HEK293 (cell line): Measurements from ENCODE around the gene NEUROG2.

Experiments used
- CTCF ChIA-PET: fragments of 350-600 bp; formaldehyde crosslinking; extraction: SDS; loops from one replicate; lab custom pipeline; 2021; ENCODE audit warnings: antibody characterized with exemption; lab: Yijun Ruan, JAX
- POLR2A ChIA-PET: fragments of 300-600 bp; formaldehyde crosslinking; extraction: SDS; loops from one replicate; lab custom pipeline; 2020; ENCODE audit warnings: antibody characterized with exemption, inconsistent platforms; lab: Yijun Ruan, JAX
- H3K27ac ChIP-seq: fragments of 200-500 bp; sonication (Bioruptor generic); 2 replicates; pipeline ENCODE4 v1.5.1; 2014; ENCODE audit warnings: low read depth, low read length, control low read depth, inconsistent platforms; ENCODE audit errors: extremely low read depth
- H3K36me3 ChIP-seq, 2 experiments: fragments of 200-500 bp in 1 of 2; sonication (Bioruptor generic) in 1 of 2; 1 replicate in 1 of 2; 2 replicates in 1 of 2; pipeline ENCODE4 v1.5.1; 2014 to 2017; ENCODE audit warnings: inconsistent platforms in 2 of 2, low read length in 2 of 2; ENCODE audit not compliant: control insufficient read depth in 2 of 2, insufficient read depth in 1 of 2
- H3K4me1 ChIP-seq: fragments of 200-500 bp; sonication (Bioruptor generic); 2 replicates; pipeline ENCODE4 v1.5.1; 2014; ENCODE audit warnings: mild to moderate bottlenecking, low read length, inconsistent platforms; ENCODE audit not compliant: control insufficient read depth, insufficient read depth
- H3K4me3 ChIP-seq: 2 replicates; pipeline ENCODE4 v1.5.1; 2011; ENCODE audit warnings: low read depth, mild to moderate bottlenecking, control low read depth, low read length, moderate library complexity
- H3K9me3 ChIP-seq: fragments of 200-500 bp; sonication (Bioruptor generic); 2 replicates; pipeline ENCODE4 v1.5.1; 2014; ENCODE audit warnings: low read depth, low read length, inconsistent platforms; ENCODE audit not compliant: control insufficient read depth, insufficient read depth
- ATF2 ChIP-seq: fragments of 450-650 bp; formaldehyde crosslinking; IDR thresholded peaks from 2 replicates; pipeline ENCODE4 v1.5.1; 2016; ENCODE audit warnings: missing biosample characterization, missing genetic modification characterization, low read depth
- BCL11B ChIP-seq: fragments of 450-650 bp; formaldehyde crosslinking; IDR thresholded peaks from 2 replicates; pipeline ENCODE4 v1.5.1; 2016; ENCODE audit warnings: low read depth, missing biosample characterization, missing genetic modification characterization
- GFI1B ChIP-seq: fragments of 450-650 bp; formaldehyde crosslinking; IDR thresholded peaks from 2 replicates; pipeline ENCODE4 v1.5.1; 2016; ENCODE audit warnings: missing biosample characterization, missing genetic modification characterization
- KLF7 ChIP-seq: fragments of 450-650 bp; formaldehyde crosslinking; IDR thresholded peaks from 2 replicates; pipeline ENCODE4 v1.5.1; 2016; ENCODE audit warnings: missing biosample characterization, missing genetic modification characterization, borderline replicate concordance
- PRDM6 ChIP-seq: fragments of 450-650 bp; formaldehyde crosslinking; IDR thresholded peaks from 2 replicates; pipeline ENCODE4 v1.5.1; 2017; ENCODE audit warnings: missing biosample characterization, missing genetic modification characterization
- RBAK ChIP-seq: fragments of 450-650 bp; formaldehyde crosslinking; IDR thresholded peaks from 2 replicates; pipeline ENCODE4 v1.5.1; 2016; ENCODE audit warnings: missing biosample characterization, missing genetic modification characterization
- REST ChIP-seq: fragments of 450-650 bp; formaldehyde crosslinking; IDR thresholded peaks from 2 replicates; pipeline ENCODE4 v1.5.1; 2016; ENCODE audit warnings: missing biosample characterization, missing genetic modification characterization
- SALL2 ChIP-seq: fragments of 450-650 bp; formaldehyde crosslinking; IDR thresholded peaks from 2 replicates; pipeline ENCODE4 v1.5.0; 2017; ENCODE audit warnings: missing biosample characterization, mild to moderate bottlenecking, missing genetic modification characterization, borderline replicate concordance
- TSHZ1 ChIP-seq: fragments of 450-650 bp; formaldehyde crosslinking; IDR thresholded peaks from 2 replicates; pipeline ENCODE4 v1.5.1; 2016; ENCODE audit warnings: missing biosample characterization, missing genetic modification characterization, borderline replicate concordance
- ZBTB7A ChIP-seq: fragments of 450-650 bp; formaldehyde crosslinking; IDR thresholded peaks from 2 replicates; pipeline ENCODE4 v1.5.1; 2016; ENCODE audit warnings: low read depth, missing biosample characterization, missing genetic modification characterization
- ZFP3 ChIP-seq: fragments of 450-650 bp; formaldehyde crosslinking; IDR thresholded peaks from 2 replicates; pipeline ENCODE4 v1.5.1; 2016; ENCODE audit warnings: low read depth, missing biosample characterization, missing genetic modification characterization
- ZNF114 ChIP-seq: fragments of 450-650 bp; formaldehyde crosslinking; IDR thresholded peaks from 2 replicates; pipeline ENCODE4 v1.5.0; 2017; ENCODE audit warnings: missing biosample characterization, missing genetic modification characterization
- ZNF174 ChIP-seq: fragments of 450-650 bp; formaldehyde crosslinking; IDR thresholded peaks from 2 replicates; pipeline ENCODE4 v1.5.0; 2017; ENCODE audit warnings: missing biosample characterization, mild to moderate bottlenecking, missing genetic modification characterization
- ZNF19 ChIP-seq: fragments of 450-650 bp; formaldehyde crosslinking; IDR thresholded peaks from 2 replicates; pipeline ENCODE4; 2016; ENCODE audit warnings: missing biosample characterization, missing genetic modification characterization, low read depth
- ZNF311 ChIP-seq: fragments of 450-650 bp; formaldehyde crosslinking; IDR thresholded peaks from 2 replicates; pipeline ENCODE4 v1.5.1; 2017; ENCODE audit warnings: missing biosample characterization, missing genetic modification characterization, borderline replicate concordance
- ZNF449 ChIP-seq: fragments of 450-650 bp; formaldehyde crosslinking; IDR thresholded peaks from 2 replicates; pipeline ENCODE4 v1.5.1; 2017; ENCODE audit warnings: missing biosample characterization, mild to moderate bottlenecking, missing genetic modification characterization, moderate library complexity
- ZNF48 ChIP-seq: fragments of 450-650 bp; formaldehyde crosslinking; IDR thresholded peaks from 2 replicates; pipeline ENCODE4 v1.5.1; 2016; ENCODE audit warnings: missing biosample characterization, missing genetic modification characterization
- ZNF692 ChIP-seq: fragments of 450-650 bp; formaldehyde crosslinking; IDR thresholded peaks from 2 replicates; pipeline ENCODE4 v1.5.1; 2016; ENCODE audit warnings: missing biosample characterization, missing genetic modification characterization
- ZNF785 ChIP-seq: fragments of 450-650 bp; formaldehyde crosslinking; IDR thresholded peaks from 2 replicates; pipeline ENCODE4 v1.5.1; 2016; ENCODE audit warnings: missing biosample characterization, missing genetic modification characterization

NEUROG2 gene

GRCh38 chr4:112521123-112522023 is 5.4 kb upstream of the NEUROG2 start:
- Histone ChIP-seq H3K27ac (no peak overlapping the region), H3K4me3 (no peak overlapping the region), H3K4me1 (no peaks in the 10 kb centered on the region), H3K9me3 (no peaks in the 10 kb centered on the region), H3K36me3 (no peaks in the 10 kb centered on the region)
- ChIA-PET CTCF (interaction anchor here (0.8 to 1.7 kb wide), 3 partner anchors 194 to 307 kb away, joined by 4 to 7 read pairs (median 5); no protein-coding TSS in a partner anchor), POLR2A (no interaction called here)
- TF ChIP-seq SALL2 (tag by site-specific recombination) (no peak), ZNF19 (no peak), ZNF692 (no peak), ZNF785 (tag by site-specific recombination) (no peak), ZNF449 (tag by site-specific recombination) (no peak), ZNF48 (tag by site-specific recombination) (no peak), ATF2 (tag by site-specific recombination) (no peak), PRDM6 (tag by site-specific recombination) (no peak), ZBTB7A (no peak), GFI1B (tag by site-specific recombination) (no peak)

GRCh38 chr4:112520598-112521122 is 4.7 kb upstream of the NEUROG2 start:
- no peaks in the 10 kb centered on the region for H3K9me3 ChIP-seq
- H3K36me3 ChIP-seq, result no peaks in the 10 kb centered on the region
- no peak overlapping the region for H3K27ac ChIP-seq
- ChIA-PET POLR2A (no interaction called here), CTCF (interaction anchor here (0.8 kb wide), 1 partner anchor 193 kb away, joined by 4 read pairs; no protein-coding TSS in a partner anchor)
- no peaks in the 10 kb centered on the region for H3K4me1 ChIP-seq
- no peak overlapping the region for H3K4me3 ChIP-seq
- TF ChIP-seq REST (no peak), TSHZ1 (tag by site-specific recombination) (no peak), KLF7 (no peak), ZNF174 (tag by site-specific recombination) (no peak), ZNF114 (no peak), ZFP3 (tag by site-specific recombination) (no peak), RBAK (tag by site-specific recombination) (no peak), BCL11B (tag by site-specific recombination) (no peak), ZNF311 (tag by site-specific recombination) (no peak)
